Loucy (cell line): ENCODE data around the gene PLXNB3.

Experiments
- H2AFZ ChIP-seq: fragments of 200-600 bp; sonication (generic); 2 replicates; pipeline ENCODE4 v1.6.0; 2016; ENCODE audit warnings: antibody characterized with exemption, mild to moderate bottlenecking, low read length, moderate library complexity
- H3F3A ChIP-seq: fragments of 200-600 bp; 2 replicates; pipeline ENCODE4 v1.6.0; 2016; ENCODE audit warnings: antibody characterized with exemption, low read depth, mild to moderate bottlenecking
- H3K27me3 ChIP-seq: fragments of 200-600 bp; sonication (generic); 2 replicates; pipeline ENCODE4 v1.6.1; 2014; ENCODE audit warnings: low read length, mild to moderate bottlenecking; ENCODE audit not compliant: insufficient read depth, poor library complexity, severe bottlenecking
- H3K36me3 ChIP-seq: fragments of 200-600 bp; sonication (generic); 2 replicates; pipeline ENCODE4 v1.6.1; 2016; ENCODE audit warnings: low read length; ENCODE audit not compliant: insufficient read depth
- H3K4me1 ChIP-seq: fragments of 200-600 bp; sonication (generic); 2 replicates; pipeline ENCODE4 v1.5.1; 2014; ENCODE audit warnings: low read length, mild to moderate bottlenecking; ENCODE audit not compliant: insufficient read depth, poor library complexity, severe bottlenecking
- H3K4me2 ChIP-seq: fragments of 200-600 bp; sonication (generic); 2 replicates; pipeline ENCODE4 v1.6.0; 2014; ENCODE audit warnings: antibody characterized with exemption, low read length, low read depth, mild to moderate bottlenecking; ENCODE audit not compliant: poor library complexity, severe bottlenecking
- H3K4me3 ChIP-seq: fragments of 200-600 bp; sonication (generic); 2 replicates; pipeline ENCODE4 v1.5.1; 2014; ENCODE audit warnings: low read length, mild to moderate bottlenecking, mixed read lengths; ENCODE audit not compliant: poor library complexity, severe bottlenecking
- H3K79me2 ChIP-seq: fragments of 200-600 bp; sonication (generic); 2 replicates; pipeline ENCODE4 v1.6.1; 2014; ENCODE audit warnings: low read length; ENCODE audit not compliant: insufficient read depth
- H3K9ac ChIP-seq: fragments of 200-600 bp; sonication (generic); 2 replicates; pipeline ENCODE4 v1.6.0; 2014; ENCODE audit warnings: mild to moderate bottlenecking, low read depth, low read length, moderate library complexity; ENCODE audit not compliant: poor library complexity, severe bottlenecking
- H3K9me2 ChIP-seq: fragments of 200-600 bp; sonication (generic); replicated peaks from 2 replicates; pipeline ENCODE4 v1.6.1; 2016; ENCODE audit warnings: low read depth, low read length, mixed read lengths
- H3K9me3 ChIP-seq: fragments of 200-600 bp; sonication (generic); 2 replicates; pipeline ENCODE4 v1.6.1; 2014; ENCODE audit warnings: mild to moderate bottlenecking, antibody characterized with exemption, low read length, low read depth; ENCODE audit not compliant: insufficient read depth
- H4K20me1 ChIP-seq: fragments of 200-600 bp; sonication (generic); 2 replicates; pipeline ENCODE4 v1.6.0; 2014; ENCODE audit warnings: antibody characterized with exemption, low read length, mild to moderate bottlenecking; ENCODE audit not compliant: insufficient read depth, poor library complexity, severe bottlenecking
- CTCF ChIP-seq: fragments of 200-600 bp; sonication (generic); conservative IDR thresholded peaks from 2 replicates; pipeline ENCODE4 v1.5.1; 2014; ENCODE audit warnings: mild to moderate bottlenecking, antibody characterized with exemption, low read length
- EZH2phosphoT487 ChIP-seq: fragments of 200-600 bp; IDR thresholded peaks from 2 replicates; pipeline ENCODE4 v1.6.1; 2018; ENCODE audit warnings: antibody characterized with exemption, mild to moderate bottlenecking, moderate library complexity, borderline replicate concordance

Gene PLXNB3

GRCh38 chrX:153784325-153784967, 20.4 kb downstream of the PLXNB3 start:
- H3K4me3 ChIP-seq: no peak overlapping the region
- H3K27me3 ChIP-seq: no peaks in the 10 kb centered on the region
- no peaks in the 10 kb centered on the region for H3K4me1 ChIP-seq
- no peak overlapping the region for H3K9ac ChIP-seq
- H3K9me3 ChIP-seq: no peaks in the 10 kb centered on the region
- H3K4me2 ChIP-seq: no peak overlapping the region
- H3F3A ChIP-seq: no peaks in the 10 kb centered on the region
- TF ChIP-seq CTCF (no peak), EZH2phosphoT487 (no peak)
- H3K79me2 ChIP-seq: no peaks in the 10 kb centered on the region
- H2AFZ ChIP-seq: no peak overlapping the region
- H4K20me1 ChIP-seq: no peaks in the 10 kb centered on the region
- no peaks in the 10 kb centered on the region for H3K9me2 ChIP-seq
- peaks cover 8% of the 10 kb centered on the region; the same call in 1 of the 2 replicates for H3K36me3 ChIP-seq

- no peak overlapping the region for H2AFZ ChIP-seq
- H4K20me1 ChIP-seq: no peaks in the 10 kb centered on the region
- no peaks in the 10 kb centered on the region for H3K9me3 ChIP-seq
- H3K36me3 ChIP-seq: peaks cover 8% of the 10 kb centered on the region; the same call in 1 of the 2 replicates
- TF ChIP-seq CTCF: no peak
- TF ChIP-seq EZH2phosphoT487: no peak
- H3F3A ChIP-seq: no peaks in the 10 kb centered on the region
- H3K27me3 ChIP-seq: no peaks in the 10 kb centered on the region
- H3K4me1 ChIP-seq: peaks cover 5% of the 10 kb centered on the region
- H3K9ac ChIP-seq: no peak overlapping the region
- H3K9me2 ChIP-seq: no peaks in the 10 kb centered on the region
- no peak overlapping the region for H3K4me3 ChIP-seq
- peaks cover 16% of the 10 kb centered on the region; the same call in 1 of the 2 replicates for H3K79me2 ChIP-seq
- H3K4me2 ChIP-seq: no peak overlapping the region
Measured at GRCh38 chrX:153786669-153787068, 22.6 kb downstream of the PLXNB3 start.

GRCh38 chrX:153789654-153790053, 25.6 kb downstream of the PLXNB3 start:
- Histone ChIP-seq H3K36me3 (peaks cover 8% of the 10 kb centered on the region; the same call in 1 of the 2 replicates), H3K9ac (no peak overlapping the region)

More at GRCh38 chrX:153789654-153790053, 25.6 kb downstream of the PLXNB3 start:
- Histone ChIP-seq H3K79me2 (peaks cover 40% of the 10 kb centered on the region), H3K27me3 (no peaks in the 10 kb centered on the region), H2AFZ (no peak overlapping the region), H3K4me1 (peaks cover 17% of the 10 kb centered on the region), H3K9me2 (no peaks in the 10 kb centered on the region), H3K4me2 (no peak overlapping the region), H3K4me3 (no peak overlapping the region), H4K20me1 (peaks cover 4% of the 10 kb centered on the region), H3K9me3 (no peaks in the 10 kb centered on the region), H3F3A (no peaks in the 10 kb centered on the region)
- TF ChIP-seq CTCF: no peak
- TF ChIP-seq EZH2phosphoT487: no peak
